GM23248 (cell line): Measurements from ENCODE around the gene GJC3. TPM values are rescaled to one million over a fixed set of nuclear protein-coding genes. Genes with fewer than 3 reads are reported as not detected.

Experiments
- DNase-seq: peaks from one replicate; pipeline ENCODE4 v3.0.0-alpha.2; 2015
- H2AFZ ChIP-seq: fragments of 200-600 bp; sonication (generic); 2 replicates; pipeline ENCODE4 v1.6.1; 2016; ENCODE audit warnings: antibody characterized with exemption
- H3F3A ChIP-seq: fragments of 200-600 bp; sonication (generic); 2 replicates; pipeline ENCODE4 v1.6.1; 2016; ENCODE audit warnings: mild to moderate bottlenecking, antibody characterized with exemption, mixed run types; ENCODE audit not compliant: insufficient read depth
- H3K27ac ChIP-seq: fragments of 200-600 bp; sonication (generic); 2 replicates; pipeline ENCODE4 v1.5.1; 2016; ENCODE audit warnings: mild to moderate bottlenecking
- H3K27me3 ChIP-seq: fragments of 200-600 bp; sonication (generic); replicated peaks from 2 replicates; pipeline ENCODE4 v1.6.1; 2016; ENCODE audit warnings: mild to moderate bottlenecking; ENCODE audit not compliant: insufficient read depth
- H3K36me3 ChIP-seq: fragments of 200-600 bp; sonication (generic); 2 replicates; pipeline ENCODE4 v1.6.1; 2016; ENCODE audit warnings: low read depth, mild to moderate bottlenecking
- H3K4me1 ChIP-seq: fragments of 200-600 bp; sonication (generic); 2 replicates; pipeline ENCODE4 v1.6.1; 2016; ENCODE audit warnings: mild to moderate bottlenecking; ENCODE audit not compliant: insufficient read depth
- H3K4me2 ChIP-seq: fragments of 200-600 bp; sonication (generic); one replicate; pipeline ENCODE4 v1.6.1; 2016; ENCODE audit warnings: mild to moderate bottlenecking; ENCODE audit not compliant: unreplicated experiment
- H3K4me3 ChIP-seq: fragments of 200-600 bp; sonication (generic); 2 replicates; pipeline ENCODE4 v1.5.1; 2016; ENCODE audit warnings: mild to moderate bottlenecking
- H3K79me2 ChIP-seq: fragments of 200-600 bp; sonication (generic); 2 replicates; pipeline ENCODE4 v1.6.1; 2016; ENCODE audit warnings: mild to moderate bottlenecking; ENCODE audit not compliant: insufficient read depth
- H3K9ac ChIP-seq: fragments of 200-600 bp; sonication (generic); 2 replicates; pipeline ENCODE4 v1.6.1; 2016; ENCODE audit warnings: mild to moderate bottlenecking
- H3K9me2 ChIP-seq: fragments of 200-600 bp; sonication (generic); 2 replicates; pipeline ENCODE4 v1.6.1; 2016; ENCODE audit warnings: mixed run types, mild to moderate bottlenecking, moderate library complexity; ENCODE audit not compliant: insufficient read depth
- H3K9me3 ChIP-seq: fragments of 200-600 bp; sonication (generic); one replicate; pipeline ENCODE4 v1.6.1; 2017; ENCODE audit warnings: low read depth
- H4K20me1 ChIP-seq: fragments of 200-600 bp; sonication (generic); 2 replicates; pipeline ENCODE4 v1.6.0; 2016; ENCODE audit not compliant: insufficient read depth
- EZH2 ChIP-seq: fragments of 200-600 bp; sonication (generic); IDR thresholded peaks from 2 replicates; pipeline ENCODE4 v1.6.1; 2018; ENCODE audit warnings: antibody characterized with exemption, mild to moderate bottlenecking; ENCODE audit not compliant: insufficient read depth, poor library complexity, severe bottlenecking
- EZH2phosphoT487 ChIP-seq: fragments of 200-600 bp; sonication (generic); IDR thresholded peaks from 2 replicates; pipeline ENCODE4 v1.6.1; 2018; ENCODE audit warnings: antibody characterized with exemption, moderate library complexity, mild to moderate bottlenecking, low read depth; ENCODE audit not compliant: insufficient read depth
- WGBS, 2 experiments: methylation state at CpG; one replicate each; pipeline ENCODE4 v1.1.6; 2015 to 2017; ENCODE audit warnings: low lambda C conversion rate in 2 of 2, low coverage in 1 of 2; ENCODE audit errors: missing lambda C conversion rate in 2 of 2; 5-methylcytosine and 5-hydroxymethylcytosine counted together
- in situ Hi-C: fragments of 300-500 bp; cut with MboI; formaldehyde crosslinking; loops from 2 replicates; pipeline ENCODE4 v1.15.0; 2020
- polyA plus RNA-seq: library from polyadenylated mRNA; unstranded; fragments of >200 nt; fragmentation: Nextera tagmentation; extraction: Ambion mirVana; gene quantifications from 2 replicates; pipeline ENCODE4 v1.2.1, GENCODE V29; 2016
- total RNA-seq: library from RNA; depleted of rRNA; stranded (reverse); fragments of >200 nt; shearing (Covaris generic); gene quantifications from 2 replicates; pipeline ENCODE4 v1.2.3, GENCODE V29; 2014

The GJC3 gene
- total and polyA plus RNA-seq, 2 experiments from 2014 or later = not detected

DNA sequence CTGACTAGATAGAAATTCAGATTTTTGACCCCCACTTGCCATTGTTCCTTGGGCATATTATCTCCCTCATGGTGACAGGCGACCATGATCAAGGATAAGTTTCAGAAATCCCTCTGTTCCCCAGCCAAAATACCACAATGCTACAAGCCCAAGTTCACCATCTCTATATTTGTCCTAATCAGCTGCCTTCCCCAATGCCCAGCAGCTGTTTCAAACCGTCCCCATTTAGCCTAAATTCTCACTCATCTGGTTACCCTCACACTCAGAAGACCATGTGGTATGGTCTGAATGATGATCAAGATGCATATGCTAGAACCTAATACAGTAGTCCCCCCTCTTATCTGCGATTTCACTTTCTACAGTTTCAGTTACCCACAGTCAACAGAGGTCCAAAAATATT, 956 bp upstream of the GJC3 start:
- Histone ChIP-seq H3K4me2 (no peak overlapping the region), H3K4me3 (no peak overlapping the region), H3K9ac (no peak overlapping the region), H3K9me2 (no peaks in the 10 kb centered on the region), H2AFZ (no peak overlapping the region), H3K27me3 (peaks cover 5% of the 10 kb centered on the region), H3K79me2 (no peaks in the 10 kb centered on the region), H3K9me3 (no peaks in the 10 kb centered on the region), H4K20me1 (no peaks in the 10 kb centered on the region), H3K36me3 (no peaks in the 10 kb centered on the region), H3K4me1 (no peaks in the 10 kb centered on the region), H3F3A (no peaks in the 10 kb centered on the region), H3K27ac (no peak overlapping the region)
- 77 to 79% methylated on average over 3 of the region's 3 CpGs for WGBS, 2 experiments
- TF ChIP-seq EZH2 (no peak), EZH2phosphoT487 (no peak)
- DNase-seq = no peak
- in situ Hi-C loops = no loop called here

DNA sequence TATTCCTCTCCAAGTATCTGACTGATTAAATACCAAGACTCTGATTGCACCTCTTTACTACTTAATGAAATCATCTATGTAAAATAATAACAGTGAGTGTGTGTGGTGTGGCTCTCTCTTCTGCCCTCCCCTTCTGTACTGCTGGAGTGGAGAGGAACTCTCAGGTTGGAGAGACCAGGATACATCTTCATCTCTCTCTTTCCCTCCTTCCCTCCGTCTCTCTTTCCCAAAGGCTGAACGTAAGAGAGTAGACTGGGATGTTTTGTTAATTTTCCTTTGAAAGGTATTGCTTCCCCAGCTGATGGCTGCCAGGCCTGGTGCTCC, 272 bp upstream of the GJC3 start:
- no peak for DNase-seq
- Histone ChIP-seq H3K9ac (0 out of 2 replicates have a peak overlapping the region, but pooled peaks have one; percentile 13), H3K27me3 (peaks cover 5% of the 10 kb centered on the region), H3K9me3 (no peaks in the 10 kb centered on the region), H4K20me1 (no peaks in the 10 kb centered on the region), H3K4me1 (no peaks in the 10 kb centered on the region), H3K9me2 (no peaks in the 10 kb centered on the region), H3K36me3 (no peaks in the 10 kb centered on the region), H3F3A (no peaks in the 10 kb centered on the region), H3K4me3 (peak overlapping the region; percentile 58), H3K27ac (no peak overlapping the region), H3K4me2 (peak overlapping the region; percentile 62), H2AFZ (peak overlapping the region; percentile 63), H3K79me2 (no peaks in the 10 kb centered on the region)
- 2 to 9% methylated on average over 2 of the region's 2 CpGs for WGBS, 2 experiments
- in situ Hi-C loops = no loop called here
- no peak for TF ChIP-seq EZH2
- TF ChIP-seq EZH2phosphoT487 = no peak

DNA sequence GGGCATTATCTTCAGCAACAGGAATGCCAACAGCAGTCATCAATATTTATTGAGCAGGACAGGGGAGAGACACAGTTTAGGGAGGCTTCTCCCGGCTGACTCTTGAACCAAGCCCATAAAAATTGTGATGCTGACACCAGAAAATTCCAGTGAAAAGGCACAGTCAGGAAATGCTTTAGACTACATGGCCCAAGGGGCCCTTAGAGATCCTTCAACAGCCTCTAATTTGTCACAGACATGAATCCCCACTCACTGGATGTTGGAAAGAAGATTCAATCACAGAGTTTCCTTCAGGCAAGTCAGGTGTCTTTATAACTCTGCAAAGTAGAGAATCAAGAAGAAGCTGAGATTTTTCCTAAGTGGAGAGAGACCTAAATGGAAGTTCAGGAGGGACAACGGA, 1.2 kb downstream of the GJC3 start:
- Histone ChIP-seq H3K79me2 (no peaks in the 10 kb centered on the region), H3K9me3 (no peaks in the 10 kb centered on the region), H4K20me1 (no peaks in the 10 kb centered on the region), H3F3A (no peaks in the 10 kb centered on the region), H2AFZ (no peak overlapping the region), H3K27ac (no peak overlapping the region), H3K27me3 (no peaks in the 10 kb centered on the region), H3K4me2 (no peak overlapping the region), H3K4me3 (no peak overlapping the region), H3K36me3 (no peaks in the 10 kb centered on the region), H3K4me1 (no peaks in the 10 kb centered on the region), H3K9me2 (no peaks in the 10 kb centered on the region), H3K9ac (no peak overlapping the region)
- DNase-seq = no peak
- TF ChIP-seq EZH2 (no peak), EZH2phosphoT487 (no peak)
- in situ Hi-C loops = no loop called here
- 44 to 48% methylated on average over 2 of the region's 2 CpGs for WGBS, 2 experiments

DNA sequence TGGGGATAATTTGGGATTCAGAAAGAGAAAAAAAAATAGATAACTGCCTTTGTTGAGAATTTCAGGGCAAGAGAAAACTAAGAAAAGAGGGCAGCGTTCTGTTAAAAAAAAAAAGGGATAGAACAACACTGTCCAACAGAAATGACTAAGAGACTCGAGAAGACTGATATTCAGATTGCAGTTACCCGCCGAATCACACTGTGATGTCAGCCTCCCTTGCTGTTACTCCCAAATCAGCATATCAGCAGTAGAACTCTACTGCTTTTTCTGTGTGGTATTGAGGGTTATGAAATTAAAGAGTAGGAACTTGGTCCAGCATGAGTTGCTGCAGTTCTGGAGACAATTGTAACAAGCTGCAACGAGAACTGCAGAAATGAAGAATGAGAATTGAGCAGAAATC, 1.9 kb downstream of the GJC3 start:
- TF ChIP-seq EZH2 = no peak
- WGBS, 2 experiments = 72 to 75% methylated on average over 5 of the region's 5 CpGs
- Histone ChIP-seq H3K27me3 (no peaks in the 10 kb centered on the region), H3K79me2 (no peaks in the 10 kb centered on the region), H3K4me1 (no peaks in the 10 kb centered on the region), H3K9me2 (no peaks in the 10 kb centered on the region), H3K9ac (no peak overlapping the region), H3K9me3 (no peaks in the 10 kb centered on the region), H4K20me1 (no peaks in the 10 kb centered on the region), H2AFZ (no peak overlapping the region), H3K4me3 (no peak overlapping the region), H3K36me3 (no peaks in the 10 kb centered on the region), H3K4me2 (no peak overlapping the region), H3F3A (no peaks in the 10 kb centered on the region), H3K27ac (no peak overlapping the region)
- in situ Hi-C loops = no loop called here
- DNase-seq = no peak

DNA sequence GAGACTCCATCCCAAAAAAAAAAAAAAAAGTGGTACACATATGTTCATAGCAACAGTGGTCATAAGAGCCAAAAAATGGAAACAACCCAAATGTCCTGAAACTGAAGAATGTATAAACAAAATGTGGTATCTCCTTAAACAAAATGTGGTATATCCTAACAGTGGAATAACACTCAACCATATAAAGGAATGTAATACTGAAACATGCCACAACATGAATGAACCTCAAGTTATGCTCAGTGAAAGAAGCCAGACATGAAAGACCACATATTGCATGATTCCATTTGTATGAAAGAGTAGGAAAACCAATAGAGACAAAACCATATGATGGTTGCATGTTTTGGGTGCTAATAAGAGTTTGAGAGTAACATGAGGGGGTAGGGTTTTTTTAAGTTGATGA, 3.1 kb downstream of the GJC3 start:
- Histone ChIP-seq H3K9me2 (no peaks in the 10 kb centered on the region), H4K20me1 (no peaks in the 10 kb centered on the region), H3K27ac (no peak overlapping the region), H3K27me3 (no peaks in the 10 kb centered on the region), H3K36me3 (peaks cover 3% of the 10 kb centered on the region; the same call in 1 of the 2 replicates), H3K79me2 (no peaks in the 10 kb centered on the region), H3K4me1 (no peaks in the 10 kb centered on the region), H3K4me2 (no peak overlapping the region), H3K9ac (no peak overlapping the region), H3K4me3 (no peak overlapping the region), H3F3A (no peaks in the 10 kb centered on the region), H2AFZ (no peak overlapping the region), H3K9me3 (no peaks in the 10 kb centered on the region)
- in situ Hi-C loops = no loop called here
- no peak for TF ChIP-seq EZH2phosphoT487
- no peak for DNase-seq
